GM12892 (cell line): ENCODE measurements around the gene LAMTOR4.

Source experiments
- POLR2AphosphoS5 ChIP-seq: IDR thresholded peaks from 2 replicates; pipeline ENCODE4 v1.6.1; 2011; ENCODE audit warnings: low read depth, low read length, control low read depth
- TAF1 ChIP-seq: IDR thresholded peaks from 2 replicates; pipeline ENCODE4 v1.6.1; 2011; ENCODE audit warnings: low read depth, mild to moderate bottlenecking, control low read depth, low read length, borderline replicate concordance

GRCh38 chr7:100107125-100107737 is 41.5 kb upstream of the LAMTOR4 start:
- TF ChIP-seq TAF1 = no peak
- no peak for TF ChIP-seq POLR2AphosphoS5
